GM12874 (cell line): ENCODE data around the gene TRIM26.

Experiments
- CTCF ChIP-seq: IDR thresholded peaks from 2 replicates; pipeline ENCODE4 v1.5.1; 2011; ENCODE audit warnings: low read depth, mild to moderate bottlenecking, control low read depth, low read length, moderate library complexity; ENCODE audit not compliant: insufficient read depth

The TRIM26 gene

DNA sequence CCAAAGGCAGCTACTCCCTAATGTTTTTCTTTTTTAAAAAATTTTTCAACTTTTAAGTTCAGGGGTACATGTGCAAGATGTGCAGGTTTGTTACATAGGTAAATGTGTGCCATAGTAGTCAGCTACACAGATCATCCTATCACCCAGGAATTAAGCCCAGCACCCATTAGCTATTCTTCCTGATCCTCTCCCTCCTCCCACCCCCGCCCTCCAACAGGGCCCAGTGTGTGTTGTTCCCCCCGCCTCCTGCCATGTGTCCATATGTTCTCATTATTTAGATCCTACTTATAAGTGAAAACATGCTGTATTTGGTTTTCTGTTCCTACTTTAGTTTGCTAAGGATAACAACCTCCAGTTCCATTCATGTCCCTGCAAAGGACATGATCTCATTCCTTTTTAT, 37.4 kb downstream of the TRIM26 start:
- TF ChIP-seq CTCF, result no peak

DNA sequence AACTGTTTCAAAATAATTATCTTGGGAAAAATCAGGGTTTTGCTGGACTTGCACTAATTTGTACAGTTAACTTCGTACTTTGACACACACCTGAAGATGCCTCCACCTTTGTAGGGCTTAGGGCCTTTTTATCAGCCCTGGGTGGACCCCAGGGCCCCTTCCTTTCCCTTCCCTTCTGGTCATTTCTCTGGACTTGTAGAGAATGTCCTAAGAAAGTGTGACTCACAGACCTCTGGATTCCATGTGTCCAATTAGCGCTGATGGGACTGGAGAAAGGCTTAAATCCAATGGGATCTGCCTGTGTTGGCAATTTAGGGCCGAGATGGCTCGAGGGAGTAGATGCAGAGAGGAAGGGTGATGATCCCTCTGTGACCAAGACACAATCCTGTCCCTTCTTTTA, 40.5 kb downstream of the TRIM26 start:
- no peak for TF ChIP-seq CTCF

DNA sequence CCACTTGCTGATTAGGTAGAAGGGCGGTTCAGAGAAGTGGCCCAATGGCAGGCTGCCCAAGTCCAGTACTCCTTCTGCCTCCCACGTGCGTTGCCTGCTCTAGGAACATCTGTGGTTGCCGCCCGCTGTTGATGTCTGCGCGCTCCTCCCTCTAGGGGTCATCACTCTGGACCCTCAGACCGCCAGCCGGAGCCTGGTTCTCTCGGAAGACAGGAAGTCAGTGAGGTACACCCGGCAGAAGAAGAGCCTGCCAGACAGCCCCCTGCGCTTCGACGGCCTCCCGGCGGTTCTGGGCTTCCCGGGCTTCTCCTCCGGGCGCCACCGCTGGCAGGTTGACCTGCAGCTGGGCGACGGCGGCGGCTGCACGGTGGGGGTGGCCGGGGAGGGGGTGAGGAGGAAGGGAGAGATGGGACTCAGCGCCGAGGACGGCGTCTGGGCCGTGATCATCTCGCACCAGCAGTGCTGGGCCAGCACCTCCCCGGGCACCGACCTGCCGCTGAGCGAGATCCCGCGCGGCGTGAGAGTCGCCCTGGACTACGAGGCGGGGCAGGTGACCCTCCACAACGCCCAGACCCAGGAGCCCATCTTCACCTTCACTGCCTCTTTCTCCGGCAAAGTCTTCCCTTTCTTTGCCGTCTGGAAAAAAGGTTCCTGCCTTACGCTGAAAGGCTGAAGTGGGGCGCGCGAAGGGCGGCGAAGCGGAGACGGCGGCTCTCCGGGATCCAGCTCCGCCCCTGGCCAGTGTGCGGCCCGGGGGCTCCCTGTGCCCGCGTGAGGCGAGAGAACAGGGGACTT, 41.3 kb downstream of the TRIM26 start:
- TF ChIP-seq CTCF, result no peak

- TF ChIP-seq CTCF, result peak; percentile 74
Observed at GRCh38 chr6:30169658-30170614, 43.3 kb downstream of the TRIM26 start.

- no peak for TF ChIP-seq CTCF
Observed at GRCh38 chr6:30168741-30169140, 44.5 kb downstream of the TRIM26 start.

GRCh38 chr6:30167101-30167500, 46.1 kb downstream of the TRIM26 start:
- TF ChIP-seq CTCF, result no peak

GRCh38 chr6:30164714-30165113, 48.5 kb downstream of the TRIM26 start:
- no peak for TF ChIP-seq CTCF
